ENCODE data around the gene VTI1A. TPM values are rescaled to one million over a fixed set of nuclear protein-coding genes. Genes with fewer than 3 reads are reported as not detected.

The VTI1A gene
- total and polyA plus RNA-seq, 2 of the 8 experiments (the other 6 are each of a cell fraction or from before 2014, with no cell fraction given), result 6.0 to 20.0 TPM

GRCh38 chr10:112446855-112447619, at the start of gene VTI1A, which contains the start of gene ZDHHC6 (continued):
- TF ChIP-seq CHD7 (IDR thresholded peaks at IDR 0.05; ENCODE audit: insufficient replicate concordance, low read length), result no peak
- peak in 1 of 3 experiments; percentile 22; a peak in 1 of 4 replicates for TF ChIP-seq CTCF (IDR thresholded peaks at IDR 0.05; ENCODE audit: control extremely low read depth in 1 of 3, insufficient read depth in 1 of 3, low read depth in 1 of 3, low read length in 3 of 3)
- no peak for TF ChIP-seq FOSL1 (IDR thresholded peaks at IDR 0.05; ENCODE audit: insufficient read depth, low read depth, low read length)
- no peak for TF ChIP-seq MAFK (IDR thresholded peaks at IDR 0.05; ENCODE audit: low read depth, low read length)
- TF ChIP-seq EGR1 (IDR thresholded peaks at IDR 0.05; ENCODE audit: borderline replicate concordance, low read depth, low read length), result no peak
- no peak for TF ChIP-seq SRF (IDR thresholded peaks at IDR 0.05; ENCODE audit: low read depth, low read length)
- TF ChIP-seq SP1 (IDR thresholded peaks at IDR 0.05; ENCODE audit: low read depth, low read length), result no peak; the same call in 1 of the 2 replicates
